ENCODE measurements around the gene ASCC1. TPM values are rescaled to one million over a fixed set of nuclear protein-coding genes. Genes with fewer than 3 reads are reported as not detected.

Gene ASCC1
- total RNA-seq, 1 donor from 2014 or later = 38.6 TPM

- no peak for DNase-seq (ENCODE audit: low read depth)
- no peak for TF ChIP-seq CTCF (IDR thresholded peaks at IDR 0.05; ENCODE audit: insufficient read depth, low read length, poor library complexity, severe bottlenecking)
- Histone ChIP-seq H3K27me3 (ENCODE audit: control insufficient read depth, insufficient read depth, low read length) (no peaks in the 10 kb centered on the region), H3K4me3 (ENCODE audit: low read depth, low read length) (no peak overlapping the region), H3K36me3 (ENCODE audit: control insufficient read depth, insufficient read depth, low read length) (no peaks in the 10 kb centered on the region)
Observed at GRCh38 chr10:72235544-72236279, 19.6 kb upstream of the ASCC1 start.

GRCh38 chr10:72234560-72235095, 18.6 kb upstream of the ASCC1 start:
- Histone ChIP-seq H3K27me3 (ENCODE audit: control insufficient read depth, insufficient read depth, low read length) (no peaks in the 10 kb centered on the region), H3K36me3 (ENCODE audit: control insufficient read depth, insufficient read depth, low read length) (no peaks in the 10 kb centered on the region), H3K4me3 (ENCODE audit: low read depth, low read length) (no peak overlapping the region)
- no peak for TF ChIP-seq CTCF (IDR thresholded peaks at IDR 0.05; ENCODE audit: insufficient read depth, low read length, poor library complexity, severe bottlenecking)
- no peak for DNase-seq (ENCODE audit: low read depth)

- TF ChIP-seq CTCF (IDR thresholded peaks at IDR 0.05; ENCODE audit: insufficient read depth, low read length, poor library complexity, severe bottlenecking) = no peak
- no peak for DNase-seq (ENCODE audit: low read depth)
- H3K27me3 ChIP-seq (ENCODE audit: control insufficient read depth, insufficient read depth, low read length) = no peaks in the 10 kb centered on the region
- H3K4me3 ChIP-seq (ENCODE audit: low read depth, low read length) = no peak overlapping the region
- no peaks in the 10 kb centered on the region for H3K36me3 ChIP-seq (ENCODE audit: control insufficient read depth, insufficient read depth, low read length)
Observed at GRCh38 chr10:72233621-72234020, 17.5 kb upstream of the ASCC1 start.

GRCh38 chr10:72229261-72230251, 13.5 kb upstream of the ASCC1 start:
- no peaks in the 10 kb centered on the region for H3K27me3 ChIP-seq (ENCODE audit: control insufficient read depth, insufficient read depth, low read length)

GRCh38 chr10:72228318-72228751, 12.3 kb upstream of the ASCC1 start:
- no peak overlapping the region for H3K4me3 ChIP-seq (ENCODE audit: low read depth, low read length)

More at GRCh38 chr10:72229261-72230251, 13.5 kb upstream of the ASCC1 start:
- no peak for TF ChIP-seq CTCF (IDR thresholded peaks at IDR 0.05; ENCODE audit: insufficient read depth, low read length, poor library complexity, severe bottlenecking)
- H3K4me3 ChIP-seq (ENCODE audit: low read depth, low read length) = no peak overlapping the region
- no peaks in the 10 kb centered on the region for H3K36me3 ChIP-seq (ENCODE audit: control insufficient read depth, insufficient read depth, low read length)
- DNase-seq (ENCODE audit: low read depth) = no peak

More at GRCh38 chr10:72228318-72228751, 12.3 kb upstream of the ASCC1 start:
- Histone ChIP-seq H3K27me3 (ENCODE audit: control insufficient read depth, insufficient read depth, low read length) (no peaks in the 10 kb centered on the region), H3K36me3 (ENCODE audit: control insufficient read depth, insufficient read depth, low read length) (no peaks in the 10 kb centered on the region)
- no peak for TF ChIP-seq CTCF (IDR thresholded peaks at IDR 0.05; ENCODE audit: insufficient read depth, low read length, poor library complexity, severe bottlenecking)
- DNase-seq (ENCODE audit: low read depth) = no peak
